Measurements from ENCODE around the gene SMLR1.
"Not testable (repeated sequence)": the region's sequence is repeated elsewhere in the genome, so short reads cannot be mapped to it uniquely, and the experiment has no call there.

The SMLR1 gene

DNA sequence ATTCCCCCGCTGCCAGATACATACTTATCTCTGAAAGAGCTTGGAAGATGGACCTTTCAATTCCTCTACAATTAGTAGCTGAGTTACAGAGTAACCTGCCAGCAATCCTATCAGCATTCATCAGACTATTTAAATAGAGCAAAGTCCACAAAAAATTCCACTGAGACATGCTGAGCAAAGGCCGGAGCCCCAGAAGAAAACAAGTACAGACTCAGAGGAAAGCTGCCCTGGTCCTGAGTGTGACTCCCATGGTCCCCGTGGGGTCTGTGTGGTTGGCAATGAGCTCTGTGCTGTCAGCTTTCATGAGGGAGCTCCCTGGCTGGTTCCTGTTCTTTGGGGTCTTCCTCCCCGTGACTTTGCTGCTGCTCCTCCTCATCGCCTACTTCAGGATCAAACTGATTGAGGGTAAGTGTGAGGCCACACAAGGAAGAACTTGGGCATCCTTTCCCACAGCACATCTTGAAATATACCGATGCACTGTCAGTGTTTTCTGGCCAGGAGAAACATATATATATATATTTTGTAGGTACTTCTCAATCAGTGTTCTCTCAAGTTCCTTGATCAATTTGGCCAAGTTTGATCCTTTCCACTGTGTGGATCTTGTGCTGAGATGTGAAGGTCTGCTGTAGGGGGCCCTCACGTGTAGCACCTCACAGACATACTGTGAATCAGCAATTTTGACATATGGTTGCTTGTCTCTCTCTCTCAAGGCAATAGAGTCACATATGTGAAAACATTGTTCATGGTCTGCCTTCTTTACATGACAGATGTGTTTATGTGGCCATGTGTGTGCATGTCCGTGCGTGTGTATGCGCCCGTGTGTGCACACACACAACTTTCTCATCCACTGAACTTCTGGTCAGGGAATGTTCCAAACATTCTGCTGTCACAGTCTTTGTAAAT lies at the start of gene SMLR1:
Gene SMLR1 (plus strand): TSS at position 160 of the 903 bp plus-strand sequence. CDS start 8 bp downstream, at position 168.
- DNase-seq (ENCODE audit: low read depth): no peak

DNA sequence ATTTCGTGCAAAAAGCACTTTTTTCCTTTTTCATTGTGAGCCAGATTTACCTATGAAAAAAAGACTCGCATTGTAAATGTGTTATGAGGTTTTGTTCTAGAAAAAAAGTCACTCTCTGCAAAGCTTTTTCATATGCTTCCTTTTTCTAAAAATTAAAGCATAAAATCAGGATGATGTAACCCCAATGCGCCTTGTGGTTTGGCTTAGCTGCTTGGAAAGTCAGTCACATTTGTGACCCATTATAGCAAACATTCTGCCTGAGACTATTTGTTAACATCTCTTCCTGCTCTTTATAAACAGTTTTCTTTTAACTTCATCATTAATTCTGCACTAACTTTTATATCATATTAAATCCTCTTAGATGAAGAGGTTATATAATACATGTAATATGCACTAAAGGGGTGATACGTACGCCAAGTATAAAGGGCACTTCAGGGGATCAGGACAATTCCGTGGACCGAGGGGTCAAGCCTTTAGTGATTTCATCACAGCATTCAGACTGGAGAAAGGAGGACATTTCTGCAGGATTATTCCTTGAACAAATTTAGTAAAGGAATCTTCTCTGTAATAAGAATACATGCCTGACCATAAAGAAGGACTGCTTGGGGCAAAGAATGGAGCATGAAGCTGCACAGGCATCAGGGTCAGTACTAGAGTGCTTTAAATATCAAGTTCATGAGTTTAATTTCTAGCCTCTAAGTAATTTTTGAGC lies 48.1 kb upstream of the SMLR1 start:
- DNase-seq (ENCODE audit: low read depth): peak; percentile 51

DNA sequence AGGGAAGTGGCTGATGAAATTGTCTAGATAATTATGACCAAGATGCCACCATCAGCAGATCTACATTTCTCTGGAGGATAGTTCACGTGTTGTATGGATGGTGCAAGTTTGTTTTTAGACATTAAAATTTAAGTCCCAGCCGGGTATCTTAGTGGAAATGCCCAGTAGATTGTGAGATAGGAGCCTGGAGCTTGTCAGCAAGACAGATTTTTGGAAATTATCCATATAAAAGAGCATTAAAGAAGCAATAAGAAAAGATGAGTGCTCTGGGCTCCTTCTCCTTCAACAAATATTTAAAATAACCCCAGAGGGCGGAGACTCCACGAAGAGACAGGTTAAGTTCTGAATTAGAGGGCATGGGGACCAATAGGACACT lies 47.6 kb upstream of the SMLR1 start:
- no peak for DNase-seq (ENCODE audit: low read depth)

DNA sequence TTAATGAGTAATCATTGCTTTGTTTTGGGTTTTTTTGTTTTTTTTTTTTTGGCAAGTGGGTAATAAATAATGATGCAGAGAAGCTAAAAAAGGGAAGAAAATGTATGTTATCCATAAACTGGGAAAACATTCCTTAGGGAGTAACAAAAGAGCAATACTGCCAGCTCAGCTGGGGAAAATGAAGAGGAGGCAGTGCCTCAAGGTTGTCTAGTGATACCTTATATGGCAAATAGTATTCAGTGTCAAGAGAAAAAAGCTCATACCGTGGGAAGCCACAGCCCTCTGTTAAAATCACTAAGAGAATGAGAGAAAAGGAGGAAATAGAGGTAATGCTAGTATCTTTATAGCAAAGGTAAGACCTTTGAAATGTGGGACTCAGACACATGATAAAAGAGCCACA lies 47.1 kb upstream of the SMLR1 start:
- peak; percentile 9 for DNase-seq (ENCODE audit: low read depth)

DNA sequence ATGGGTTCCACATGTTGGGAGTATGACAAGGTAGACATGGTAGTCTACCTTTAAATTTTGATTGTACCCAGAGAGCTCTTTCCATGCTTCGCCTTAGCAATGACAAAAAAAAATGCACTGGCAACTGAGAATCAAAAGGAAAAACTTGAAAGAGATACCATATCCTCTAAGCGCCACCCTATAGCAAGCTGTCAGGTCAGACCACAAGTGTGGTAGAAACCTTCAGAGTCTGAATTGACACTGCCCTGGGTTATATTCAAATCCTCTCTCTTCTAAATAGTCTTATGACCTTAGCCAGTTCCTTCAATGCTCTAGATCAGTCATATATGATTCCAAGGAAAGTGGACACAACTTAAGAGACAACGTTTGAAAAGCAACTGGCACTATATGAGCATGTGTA lies 45.6 kb upstream of the SMLR1 start:
- no peak for DNase-seq (ENCODE audit: low read depth)

DNA sequence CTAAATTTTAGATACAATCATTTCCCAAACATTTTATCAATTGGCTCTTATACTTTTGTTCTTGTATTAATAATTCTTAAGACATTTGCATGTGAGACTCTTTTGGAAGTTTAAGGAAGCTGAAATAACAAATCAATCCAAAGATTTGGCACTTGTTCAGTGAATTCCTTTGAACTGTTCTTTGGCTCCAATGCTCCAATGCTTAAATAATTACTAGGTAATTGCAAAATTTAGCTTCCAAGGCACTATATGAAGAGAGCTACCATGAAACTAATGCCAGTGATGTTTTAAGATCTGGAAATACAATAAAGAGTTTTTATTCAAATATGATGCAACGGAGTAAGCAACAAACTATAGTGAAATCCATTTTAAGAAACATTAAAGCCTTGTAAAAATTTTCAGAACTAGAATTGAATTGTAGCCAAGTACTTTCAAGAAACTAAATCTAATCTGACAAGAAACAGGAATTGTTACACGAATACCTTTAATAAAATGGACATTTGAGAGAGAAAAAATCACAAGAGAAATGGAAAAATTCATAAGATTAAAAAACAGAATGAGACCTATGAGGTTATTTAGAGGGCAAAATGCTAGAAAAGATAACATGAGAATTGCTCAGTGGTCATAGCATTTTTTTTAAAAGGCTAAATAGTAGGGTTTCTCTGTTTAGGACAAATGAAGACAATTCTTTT lies 43.6 kb upstream of the SMLR1 start:
- DNase-seq (ENCODE audit: low read depth): no peak

DNA sequence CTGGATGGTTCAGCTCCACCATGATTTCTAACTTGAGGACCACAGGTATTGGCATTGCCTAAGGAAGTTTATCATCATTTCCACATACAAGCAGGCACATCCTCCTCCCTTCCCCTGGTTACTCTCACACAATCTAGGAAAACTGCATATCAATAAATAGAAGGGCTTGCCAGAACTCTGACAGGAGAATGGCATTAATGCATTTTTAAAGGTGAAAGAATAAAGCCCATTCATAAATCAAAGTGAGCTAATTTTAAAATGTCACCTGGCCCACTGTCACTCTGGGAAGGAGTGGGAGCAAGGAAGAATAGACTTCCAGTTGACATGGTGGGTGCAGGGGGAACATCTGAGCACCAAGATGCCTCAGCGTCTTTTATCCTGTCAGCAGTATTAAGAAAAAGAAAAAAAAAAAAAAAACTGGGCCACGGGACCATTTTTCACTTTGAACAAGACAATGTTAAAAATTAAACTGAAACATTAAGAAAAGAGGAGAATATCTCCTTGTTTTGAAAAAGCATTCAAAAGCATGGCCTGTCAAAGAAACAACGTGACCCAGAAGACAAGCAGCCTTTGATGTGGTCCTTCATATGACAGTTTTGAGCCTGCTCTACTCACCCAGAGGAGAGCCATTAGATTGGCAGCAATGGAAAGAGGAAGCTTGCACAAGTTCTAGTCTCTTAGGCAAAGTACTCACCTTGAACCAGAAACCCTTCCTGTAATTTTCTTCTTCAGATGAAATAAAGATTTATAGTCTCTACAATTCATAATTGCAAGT lies 39.3 kb upstream of the SMLR1 start:
- no peak for DNase-seq (ENCODE audit: low read depth)

DNA sequence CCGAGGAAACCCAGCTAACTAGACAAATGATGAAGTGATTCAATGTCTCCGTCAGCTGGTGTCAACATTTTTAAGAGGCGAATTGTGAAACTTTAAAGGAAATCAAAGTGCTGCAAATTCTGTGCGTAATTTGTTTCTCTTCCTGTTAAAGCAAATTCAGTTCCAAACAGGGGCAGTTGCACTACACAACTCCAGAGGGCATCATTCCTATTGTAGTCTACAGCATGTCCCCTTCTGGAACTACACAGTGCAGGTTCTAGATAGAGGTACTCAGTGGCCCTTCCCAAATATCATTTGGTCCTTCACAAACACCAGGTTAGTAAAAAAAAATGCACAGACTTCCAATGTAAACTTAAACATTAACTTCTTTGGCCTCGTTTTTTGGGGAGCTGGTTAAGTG lies 38.3 kb upstream of the SMLR1 start:
- DNase-seq (ENCODE audit: low read depth): no peak

DNA sequence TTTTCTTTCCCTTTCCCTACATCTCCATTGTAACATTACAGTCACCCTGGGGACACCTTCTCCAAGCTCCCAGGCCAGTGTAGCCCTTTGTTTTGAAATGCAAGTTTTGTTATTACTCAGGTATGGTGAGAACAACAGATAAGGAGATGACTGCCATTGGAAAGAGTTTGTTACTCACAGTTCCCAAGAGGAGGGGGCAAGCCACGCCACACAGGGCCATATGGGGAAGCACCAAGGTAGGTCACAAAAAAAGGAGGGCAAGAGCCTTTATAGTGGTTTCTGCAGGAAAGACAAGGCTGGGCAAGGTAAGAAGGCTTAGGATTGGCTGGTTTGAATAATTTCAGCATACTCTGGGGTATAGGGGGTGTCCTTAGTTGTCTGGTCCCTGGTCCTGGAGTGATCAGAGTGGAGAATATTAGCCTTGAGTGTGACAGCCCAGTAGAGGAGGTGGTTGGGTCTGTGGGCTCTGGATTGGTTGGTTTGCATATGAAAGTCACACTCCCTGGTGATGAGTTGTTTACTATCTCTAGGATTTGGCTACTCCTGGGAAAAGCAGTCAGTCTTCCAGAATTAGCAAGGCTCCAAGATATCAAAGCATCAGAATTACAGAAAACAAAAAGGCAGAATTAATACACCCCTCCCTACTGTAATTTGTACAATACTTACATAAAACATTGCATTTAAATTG lies 33.1 kb upstream of the SMLR1 start:
- no peak for DNase-seq (ENCODE audit: low read depth)

DNA sequence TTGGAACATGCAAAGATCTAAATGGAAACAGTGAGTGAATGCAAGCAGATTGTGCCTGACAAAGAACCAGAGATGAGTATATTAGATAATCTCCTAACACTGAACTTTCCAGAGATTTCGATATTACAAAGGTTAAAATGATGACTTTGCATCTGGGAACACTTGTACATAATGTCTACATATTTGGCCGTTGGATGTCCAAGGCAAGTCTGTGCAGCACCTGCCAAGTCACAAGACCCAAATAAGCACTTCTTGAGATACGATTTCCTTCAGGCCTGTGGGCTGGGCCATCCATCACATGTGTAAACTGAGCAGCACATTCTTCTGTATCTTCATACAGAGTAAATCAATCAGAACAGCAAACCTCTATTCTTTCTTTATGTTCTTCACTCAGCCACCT lies 32.5 kb upstream of the SMLR1 start:
- no peak for DNase-seq (ENCODE audit: low read depth)

DNA sequence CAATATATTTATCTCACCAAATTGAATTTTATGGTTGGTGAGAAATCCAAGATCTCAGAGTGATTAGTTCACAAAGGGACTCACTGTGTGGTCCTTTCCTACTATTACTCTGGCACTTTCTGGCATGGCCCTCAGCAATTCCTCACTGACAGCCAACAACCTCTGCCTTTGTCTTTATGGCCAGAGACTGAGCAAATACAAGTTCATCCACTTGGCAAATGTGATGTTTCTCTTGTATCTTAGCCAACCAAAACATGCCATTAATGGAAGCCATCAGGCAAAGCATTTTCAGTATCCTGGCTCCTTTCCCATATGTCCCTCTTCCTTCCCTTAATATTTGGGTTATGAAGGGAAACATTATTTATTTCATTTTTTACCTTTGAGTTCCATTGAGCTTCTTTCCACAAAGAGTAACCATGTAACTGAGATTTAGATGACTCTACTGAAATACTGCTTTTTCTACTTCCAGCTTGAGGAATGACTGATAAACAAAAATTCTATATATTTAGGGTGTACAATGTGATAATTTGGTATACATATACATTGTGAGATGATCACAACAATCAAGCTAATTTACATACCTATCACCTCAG lies 30.8 kb upstream of the SMLR1 start:
- no peak for DNase-seq (ENCODE audit: low read depth)

DNA sequence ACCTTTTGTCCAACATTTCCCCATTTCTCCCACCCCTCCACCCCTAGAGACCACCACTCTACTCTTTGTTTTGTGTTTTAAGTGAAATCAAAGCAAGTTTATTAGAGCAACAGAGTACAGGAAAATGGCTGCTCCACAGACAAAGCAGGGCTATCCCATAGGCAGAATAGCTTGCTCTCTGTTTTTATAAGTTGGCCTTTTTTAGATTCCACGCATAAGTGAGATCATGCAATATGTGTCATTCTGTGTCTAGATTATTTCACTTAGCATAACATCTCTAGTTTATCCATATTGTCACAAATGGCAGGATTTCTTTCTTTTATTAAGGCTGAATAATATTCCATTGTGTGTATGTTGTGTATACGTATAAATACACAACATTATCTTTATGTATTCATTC lies 30.1 kb upstream of the SMLR1 start:
- no peak for DNase-seq (ENCODE audit: low read depth)

DNA sequence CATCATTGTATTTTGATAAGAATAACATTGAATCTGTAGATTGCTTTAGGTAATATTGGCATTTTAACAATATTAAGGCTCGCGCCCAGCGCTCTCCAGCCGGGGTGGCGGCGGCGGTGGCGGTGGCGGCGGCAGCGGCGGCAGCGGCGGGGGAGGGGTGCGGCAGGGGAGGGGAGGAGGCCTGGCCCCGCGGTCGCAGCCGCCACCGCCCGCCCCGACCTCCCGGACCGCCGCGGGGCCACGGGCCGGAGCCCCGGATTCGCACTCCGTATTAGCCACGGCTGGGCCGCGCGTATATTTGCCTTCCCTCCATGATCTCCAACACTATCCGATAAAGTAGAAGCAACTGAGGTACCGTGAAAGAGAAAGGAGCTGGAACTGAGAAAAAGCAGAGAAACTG lies 25.8 kb upstream of the SMLR1 start:
- not testable (repeated sequence) for DNase-seq (ENCODE audit: low read depth)

DNA sequence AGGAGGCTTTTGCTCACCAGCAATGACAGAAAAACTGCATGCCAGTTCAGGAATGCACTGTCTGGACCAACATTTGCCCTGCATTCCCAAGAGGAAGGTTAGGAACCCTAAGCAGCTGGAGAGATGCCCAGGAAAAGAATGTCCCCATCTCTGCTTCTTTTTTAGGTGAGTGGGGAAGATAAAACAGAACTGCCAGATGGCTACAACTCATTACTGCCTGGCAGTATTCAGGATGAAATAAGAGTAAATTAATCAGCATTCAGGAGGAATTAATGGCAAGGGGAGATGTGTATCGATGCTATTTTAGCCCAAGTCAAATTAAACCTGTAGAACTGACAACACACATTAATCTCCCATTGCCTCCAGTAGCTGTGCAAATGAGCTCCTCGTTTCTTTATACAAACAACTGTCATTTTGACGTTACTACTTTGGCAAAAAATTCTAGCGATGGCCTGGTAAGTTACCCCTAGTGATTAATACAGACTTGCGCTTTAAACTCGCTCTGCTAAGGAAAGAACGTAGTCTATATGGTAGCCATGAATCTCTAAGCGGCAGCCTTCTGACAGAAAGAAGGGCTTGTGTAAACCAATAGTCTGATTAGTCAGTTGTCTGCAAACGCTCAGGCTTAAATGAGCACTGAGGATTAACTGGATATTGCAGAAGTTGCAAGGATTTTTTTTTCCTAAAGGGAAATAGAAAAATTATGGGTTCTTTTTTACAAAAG lies 16.7 kb upstream of the SMLR1 start:
- DNase-seq (ENCODE audit: low read depth): no peak

DNA sequence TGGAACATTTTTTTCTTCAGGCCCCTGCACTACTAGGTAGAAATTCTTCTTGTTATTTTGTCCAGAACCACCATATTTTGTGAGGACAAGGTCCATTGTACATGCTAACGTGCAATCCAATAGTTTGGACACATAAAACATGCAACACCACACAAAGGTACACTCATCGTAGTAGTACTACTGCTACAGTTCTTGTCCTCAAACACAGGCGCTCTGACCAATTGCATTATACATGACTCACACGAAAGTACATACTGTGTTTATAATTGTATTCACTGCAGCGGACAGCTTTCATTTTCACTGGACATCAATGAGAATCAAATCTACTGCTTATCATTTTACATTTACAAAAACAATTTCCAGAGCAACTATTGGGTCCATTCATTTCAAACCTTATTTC lies 15.3 kb upstream of the SMLR1 start:
- no peak for DNase-seq (ENCODE audit: low read depth)

DNA sequence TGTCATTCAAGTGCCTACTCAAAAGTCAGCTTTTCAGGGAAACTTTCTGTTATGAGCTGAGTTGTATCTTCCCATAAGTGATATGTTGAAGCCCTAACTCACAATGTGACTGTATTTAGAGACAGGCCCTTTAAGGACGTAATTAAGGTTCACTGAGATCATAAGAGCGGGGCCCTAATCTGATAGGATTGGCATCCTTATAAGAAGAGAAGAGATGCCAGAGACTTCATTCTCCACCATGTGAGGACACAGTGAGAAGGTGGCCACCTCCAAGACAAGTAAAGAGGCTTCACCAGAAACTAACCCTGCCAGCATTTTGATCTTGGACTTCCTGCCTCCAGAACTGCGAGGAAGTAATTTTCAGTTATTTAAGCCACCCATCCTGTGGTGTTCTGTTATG lies 12.7 kb upstream of the SMLR1 start:
- no peak for DNase-seq (ENCODE audit: low read depth)

DNA sequence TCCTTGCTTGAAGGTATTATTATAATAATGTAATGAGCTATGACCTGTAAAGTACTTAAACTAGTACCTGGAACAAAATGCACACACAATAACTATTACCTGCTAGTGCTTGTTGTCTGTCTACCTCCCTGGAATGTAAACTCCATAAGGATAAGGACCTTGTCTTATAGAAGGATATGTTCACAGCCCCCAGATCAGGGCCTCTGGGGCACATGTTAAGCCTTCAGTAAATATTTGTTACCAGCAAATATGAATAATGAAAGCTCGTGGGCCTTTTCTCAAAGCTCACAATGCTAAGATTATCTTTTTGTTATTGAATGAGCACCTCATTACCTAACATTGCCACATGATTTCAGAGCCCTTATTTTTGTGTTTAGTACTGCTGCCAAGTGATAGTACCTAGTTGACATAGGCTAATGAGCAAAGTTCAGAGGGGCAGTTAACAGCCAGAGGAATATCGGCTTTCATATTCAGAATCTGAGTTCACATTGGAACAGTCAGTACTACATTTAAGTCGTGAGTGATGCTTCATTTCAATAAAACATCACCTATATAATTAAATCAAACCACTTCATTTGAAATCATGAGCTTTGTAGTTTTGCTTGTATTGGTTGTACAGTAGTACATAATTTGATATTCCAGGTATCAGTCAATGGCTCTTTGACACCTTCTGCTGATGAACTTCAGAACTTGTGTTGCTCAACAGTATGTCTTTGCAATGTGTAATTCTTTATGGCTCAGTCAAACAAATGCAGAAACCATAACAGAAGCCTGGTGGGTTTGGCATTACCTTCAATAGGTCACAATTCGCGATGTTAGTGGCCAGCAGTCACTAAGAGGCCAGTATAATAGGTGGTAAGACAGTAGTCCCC lies 11.8 kb upstream of the SMLR1 start:
- no peak for DNase-seq (ENCODE audit: low read depth)

DNA sequence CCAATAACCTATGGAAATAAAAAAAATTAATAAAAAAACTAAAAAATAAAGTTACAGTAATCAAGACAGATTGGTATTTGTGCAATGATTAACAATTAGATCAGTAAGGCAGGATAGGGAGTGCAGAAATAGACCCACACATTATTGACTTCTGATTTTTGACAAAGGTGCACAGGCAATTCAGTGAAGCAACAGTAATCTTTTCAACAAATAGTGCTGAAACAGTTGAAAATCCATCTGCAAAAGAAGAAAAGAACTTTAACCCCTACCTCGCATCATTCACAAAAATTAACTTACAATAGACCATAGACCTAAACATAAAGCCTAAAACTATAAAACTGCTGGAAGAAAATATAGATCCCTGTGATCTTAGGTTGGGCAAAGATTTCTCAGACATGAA lies 4.5 kb upstream of the SMLR1 start:
- no peak for DNase-seq (ENCODE audit: low read depth)

DNA sequence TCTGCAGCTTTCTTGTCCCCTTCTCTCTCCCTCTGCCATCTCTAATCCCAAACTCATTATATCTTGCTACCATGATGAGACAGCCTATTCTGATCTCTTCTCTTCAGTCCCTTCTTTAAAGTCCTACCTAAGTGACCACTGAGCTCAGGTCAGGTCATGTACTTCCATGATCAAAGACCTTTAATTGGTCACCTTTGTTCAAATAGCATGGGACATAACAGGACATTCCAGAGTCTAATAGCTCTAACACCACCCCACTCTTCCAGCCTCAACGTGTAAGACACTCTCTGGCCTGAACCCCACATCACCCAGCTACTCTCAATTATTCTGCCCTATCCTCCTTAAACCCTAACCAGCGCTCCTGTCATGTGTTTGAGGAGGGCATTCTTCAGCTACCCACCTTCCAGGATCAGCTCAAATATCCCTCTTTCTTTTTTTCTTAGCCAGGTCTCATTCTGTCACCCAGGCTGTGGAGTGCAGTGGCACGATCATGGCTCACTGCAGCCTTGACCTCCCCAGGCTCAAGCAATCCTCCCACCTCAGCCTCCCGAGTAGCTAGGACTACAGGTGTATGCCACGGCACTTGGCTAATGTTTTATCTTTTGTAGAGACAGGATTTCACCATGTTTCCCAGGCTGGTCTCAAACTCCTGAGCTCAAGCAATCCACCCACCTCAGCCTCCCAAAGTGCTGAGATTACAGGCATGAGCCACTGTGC lies 2.1 kb upstream of the SMLR1 start:
- no peak for DNase-seq (ENCODE audit: low read depth)

Data from HS-5 (cell line).